GM04504 (cell line): ENCODE data around the gene CNOT8.

Source experiments
- DNase-seq: peaks from one replicate; pipeline ENCODE4 v3.0.0-alpha.2; 2012; ENCODE audit warnings: low read depth

CNOT8 gene

GRCh38 chr5:154923441-154924430, 65.3 kb downstream of the CNOT8 start:
- DNase-seq, result peak; percentile 76
